DMS53 treated with DMSO at 0.1 percent for 48 hours (cell line): Measurements from ENCODE around the gene OASL.
"Not testable (repeated sequence)": the region's sequence is repeated elsewhere in the genome, so short reads cannot be mapped to it uniquely, and the experiment has no call there.

Source experiments
- DNase-seq: peaks from one replicate; lab custom pipeline; 2025; ENCODE audit not compliant: unreplicated experiment; lab: John Stamatoyannopoulos, UW

Gene OASL

DNA sequence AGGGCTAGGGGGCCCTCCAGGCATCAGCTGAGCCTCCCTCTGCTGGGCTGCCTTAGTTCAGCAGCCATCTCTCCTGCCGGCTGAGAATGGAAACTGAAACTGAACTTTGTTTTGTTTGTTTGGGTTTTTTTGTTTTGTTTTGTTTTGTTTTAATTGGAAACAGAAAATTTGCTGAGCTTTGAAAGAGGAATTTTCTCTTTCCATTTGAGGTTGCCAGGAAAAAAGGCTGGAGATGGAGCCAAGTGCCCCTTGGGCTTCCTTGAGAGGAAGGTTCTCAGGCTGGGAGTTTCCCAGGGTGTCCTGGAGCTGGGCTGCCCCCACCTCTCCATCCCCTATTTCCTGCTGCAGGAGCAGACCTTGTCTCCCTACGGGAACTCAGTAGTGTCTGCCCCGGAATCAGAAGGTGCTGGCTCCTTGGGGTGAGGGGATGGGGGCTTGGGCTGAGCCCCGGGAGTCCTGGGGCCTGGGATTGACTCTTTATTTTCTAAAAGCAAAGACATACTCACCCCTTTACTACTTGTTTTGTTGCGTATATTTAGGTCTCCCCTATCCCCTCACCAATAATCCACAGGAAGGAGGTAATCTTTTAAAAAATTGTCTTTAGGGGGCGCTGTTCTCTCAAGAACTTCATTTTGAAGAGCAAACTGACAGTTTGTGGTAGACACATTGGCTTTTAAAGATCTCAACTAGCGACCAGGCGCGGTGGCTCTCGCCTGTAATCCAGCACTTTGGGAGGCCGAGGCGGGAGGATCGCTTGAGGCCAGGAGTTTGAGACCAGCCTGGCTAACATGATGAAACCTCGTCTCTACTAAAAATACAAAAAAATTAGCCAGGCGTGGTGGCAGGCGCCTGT, 21.3 kb upstream of the OASL start:
- peak; percentile 47 for DNase-seq

DNA sequence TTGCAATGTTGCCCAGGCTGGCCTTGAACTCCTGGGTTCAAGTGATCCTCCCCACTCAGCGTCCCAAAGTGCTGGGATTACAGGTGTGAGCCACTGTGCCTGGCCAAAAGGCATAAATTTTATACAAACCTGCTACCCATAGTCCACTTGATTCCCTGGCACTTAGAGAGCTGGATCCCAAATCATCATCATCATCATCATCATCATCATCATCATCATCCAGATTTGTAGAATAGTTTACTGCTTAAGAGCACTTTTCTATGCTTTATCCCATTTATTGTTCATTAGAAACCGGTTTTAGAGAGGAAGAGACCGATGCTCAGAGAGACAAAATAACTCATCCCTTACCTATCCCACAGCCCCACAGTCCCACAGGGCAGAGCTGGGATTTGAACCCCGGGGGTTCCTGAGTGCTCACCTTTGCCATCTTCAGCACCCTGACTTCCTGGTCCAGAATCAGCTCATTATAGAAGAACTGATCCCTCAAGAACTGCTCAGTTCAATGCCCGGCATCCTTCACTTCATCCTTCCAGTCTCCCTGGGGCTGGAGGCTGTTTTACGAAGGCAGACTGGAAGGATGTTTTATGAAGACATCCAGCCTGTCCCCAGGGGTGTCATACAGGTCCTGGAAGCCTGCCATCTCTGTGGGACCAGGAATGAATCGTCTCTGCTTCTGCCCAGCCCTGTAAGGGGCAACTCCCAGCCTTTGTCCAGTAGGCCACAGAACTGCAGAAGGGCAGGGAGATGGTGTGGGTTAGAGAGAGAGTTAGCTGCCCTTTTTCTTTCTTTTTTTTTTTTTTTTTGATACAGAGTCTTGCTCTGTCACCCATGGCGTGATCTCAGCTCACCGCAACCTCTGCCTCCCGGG, 20.2 kb upstream of the OASL start:
- no peak for DNase-seq

- no peak for DNase-seq
Measured at GRCh38 chr12:121057794-121058193, 18.7 kb upstream of the OASL start.

- DNase-seq, result no peak
Measured at GRCh38 chr12:121053706-121054105, 14.7 kb upstream of the OASL start.

- DNase-seq, result no peak
Measured at GRCh38 chr12:121050725-121051124, 11.7 kb upstream of the OASL start.

DNA sequence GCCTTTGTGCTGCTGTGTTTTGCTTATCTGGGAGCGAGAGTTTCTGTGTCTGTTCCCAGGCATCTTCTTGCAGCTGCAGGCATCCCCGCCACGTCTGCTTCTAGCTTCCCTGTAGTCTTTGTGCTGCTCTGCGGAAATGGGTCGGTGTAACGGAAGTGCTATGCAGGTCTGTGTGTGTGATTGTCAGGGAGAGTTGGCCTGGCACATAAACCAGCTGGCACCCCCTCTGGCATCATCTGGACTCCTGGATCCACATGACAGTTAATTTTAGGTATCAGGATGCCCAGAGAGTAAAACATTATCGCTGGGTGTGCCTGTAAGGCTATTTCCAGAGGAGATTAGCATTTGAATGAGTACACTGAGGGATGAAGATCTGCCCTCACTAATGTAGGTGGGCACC, 9.4 kb upstream of the OASL start:
- no peak for DNase-seq

GRCh38 chr12:121047400-121047799, 8.4 kb upstream of the OASL start:
- DNase-seq, result not testable (repeated sequence)

- DNase-seq, result no peak
Measured at GRCh38 chr12:121043067-121043466, 4.0 kb upstream of the OASL start.

GRCh38 chr12:121036810-121037326, 2.2 kb downstream of the OASL start:
- no peak for DNase-seq

DNA sequence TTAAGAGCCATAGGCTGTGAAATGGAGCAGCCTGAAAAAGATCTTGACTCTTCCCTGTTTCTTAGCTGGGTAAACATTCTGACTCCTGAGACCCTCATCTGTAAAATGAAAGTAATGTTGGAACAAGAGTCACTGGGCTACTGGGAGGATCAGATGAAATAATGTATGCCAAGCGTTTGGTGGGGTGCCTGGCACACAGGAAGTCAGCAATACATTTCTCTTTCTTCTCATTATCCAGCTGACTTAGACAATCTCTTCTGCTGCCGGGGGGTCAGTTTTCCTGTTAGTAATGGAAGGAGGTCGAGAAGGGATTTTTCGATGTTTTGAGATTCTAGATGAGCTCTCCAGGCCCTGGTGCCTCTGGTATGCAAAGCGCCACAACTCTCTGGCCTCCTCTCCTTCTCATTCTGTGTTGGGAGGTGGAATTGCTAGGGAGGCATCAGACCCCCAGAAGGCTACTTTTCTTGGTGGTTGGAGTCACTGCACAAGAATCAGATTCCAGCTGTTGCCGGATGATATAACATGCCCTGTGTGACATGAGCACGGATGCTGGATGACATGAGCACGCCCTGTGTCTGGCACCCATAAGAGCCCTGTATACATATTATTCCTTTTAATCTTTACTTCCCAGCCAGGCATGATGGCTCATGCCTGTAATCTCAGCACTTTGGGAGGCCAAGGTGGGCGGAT, 4.3 kb downstream of the OASL start:
- DNase-seq, result no peak

DNA sequence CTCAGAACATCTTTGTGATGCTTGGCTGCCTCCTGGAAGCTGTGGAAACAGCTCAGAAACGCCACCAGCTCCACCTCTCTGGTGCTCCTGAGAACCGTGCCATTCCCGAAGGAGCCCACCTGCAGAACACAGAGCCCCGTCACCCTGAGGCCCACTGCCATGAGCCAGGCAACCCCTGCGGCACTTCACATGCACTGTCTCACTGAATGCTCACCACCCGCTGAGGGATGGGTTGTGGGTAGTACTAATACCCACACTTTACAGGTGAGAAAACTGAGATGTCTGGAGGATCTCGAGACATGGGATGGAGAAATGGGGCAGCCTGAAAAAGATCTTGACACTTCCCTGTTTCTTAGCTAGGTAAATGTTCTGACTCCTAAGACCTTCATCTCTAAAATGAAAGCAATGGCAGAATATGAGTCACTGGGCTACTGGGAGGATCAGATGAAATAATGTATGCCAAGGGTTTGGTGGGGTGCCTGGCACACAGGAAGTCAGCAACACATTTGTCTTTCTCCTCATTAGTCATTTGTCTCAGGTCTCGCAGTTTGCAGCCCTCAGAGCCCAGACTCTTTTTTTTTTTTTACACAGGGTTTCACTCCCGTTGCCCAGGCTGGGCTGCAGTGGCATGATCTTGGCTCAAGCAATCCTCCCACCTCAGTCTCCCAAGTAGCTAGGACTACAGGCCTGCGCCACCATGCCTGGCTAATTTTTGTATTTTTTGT, 5.3 kb downstream of the OASL start:
- DNase-seq, result no peak

DNA sequence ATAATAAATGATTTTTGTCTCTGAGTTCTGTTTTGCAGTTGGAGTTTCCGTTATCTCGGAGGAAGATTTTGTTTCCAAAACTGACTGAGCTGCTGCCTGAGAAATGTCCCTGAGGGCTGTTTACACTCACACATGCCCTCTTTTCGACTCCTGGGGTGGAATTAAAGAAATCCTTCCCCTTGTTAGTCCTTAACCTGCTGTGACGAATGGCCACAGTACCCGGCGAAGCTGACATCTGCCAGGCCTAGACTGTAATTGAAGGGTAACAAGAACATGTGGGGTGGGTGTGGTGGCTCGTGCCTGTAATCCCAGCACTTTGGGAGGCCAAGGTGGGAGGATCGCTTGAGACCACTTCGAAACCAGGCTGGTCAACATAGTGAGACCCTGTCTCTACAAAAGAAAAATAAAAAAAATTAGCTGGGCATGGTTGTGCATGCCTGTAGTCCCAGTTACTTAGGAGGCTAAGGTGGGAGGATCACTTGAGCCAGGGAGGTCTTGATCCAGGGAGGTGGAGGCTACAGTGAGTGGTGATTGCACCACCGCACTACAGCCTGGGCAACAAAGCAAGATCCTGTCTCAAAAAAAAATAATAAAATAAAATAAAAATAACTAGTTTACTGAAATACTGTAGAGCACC, 8.4 kb downstream of the OASL start:
- DNase-seq, result no peak

DNA sequence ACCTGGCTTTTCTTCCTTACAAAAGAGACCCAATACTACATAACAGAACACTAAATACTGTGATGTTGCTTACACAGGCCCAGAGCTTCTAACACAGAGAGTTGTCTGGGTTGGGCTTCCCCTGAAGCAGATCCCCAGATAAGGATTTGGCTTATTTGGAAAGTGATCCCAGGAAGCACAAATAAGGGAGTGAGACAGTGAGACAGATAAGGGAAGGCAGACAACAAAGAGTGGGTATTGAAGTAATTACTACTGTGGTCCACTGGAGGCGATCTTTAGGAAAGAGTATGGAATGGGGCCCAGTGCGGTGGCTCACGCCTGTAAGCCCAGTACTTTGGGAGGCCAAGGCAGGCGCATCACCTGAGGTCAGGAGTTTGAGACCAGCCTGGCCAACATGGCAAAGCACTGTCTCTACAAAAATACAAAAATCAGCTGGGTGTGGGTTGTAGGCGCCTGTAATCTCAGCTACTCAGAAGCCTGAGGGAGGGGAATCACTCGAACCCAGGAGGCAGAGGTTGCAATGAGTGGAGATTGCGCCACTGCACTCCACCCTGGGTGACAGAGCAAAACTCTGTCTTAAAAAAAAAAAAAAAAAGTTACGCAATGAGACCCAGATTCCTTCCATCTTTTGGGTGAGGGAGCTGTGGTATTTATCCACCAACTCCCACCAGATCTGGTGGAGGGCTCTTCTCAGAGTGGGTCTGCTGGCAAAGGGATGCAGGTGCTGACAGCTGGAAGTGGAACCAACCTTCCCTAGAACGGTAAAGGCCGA, 12.6 kb downstream of the OASL start:
- DNase-seq, result no peak

GRCh38 chr12:121025442-121026226, 13.4 kb downstream of the OASL start:
- DNase-seq, result no peak

GRCh38 chr12:121023799-121024198, 15.2 kb downstream of the OASL start:
- no peak for DNase-seq

GRCh38 chr12:121022713-121023112, 16.3 kb downstream of the OASL start:
- no peak for DNase-seq

GRCh38 chr12:121021754-121022153, 17.3 kb downstream of the OASL start:
- DNase-seq, result no peak

GRCh38 chr12:121018860-121019617, 20.0 kb downstream of the OASL start:
- DNase-seq, result no peak
